H54 (cell line): Measurements from ENCODE around the gene SCUBE3.

ENCODE experiments used
- DNase-seq: peaks from one replicate; pipeline ENCODE4 v3.0.0; 2011; ENCODE audit warnings: low spot score, mixed read lengths; ENCODE audit not compliant: insufficient read length
- FAIRE-seq: peaks from 3 replicates; lab custom pipeline; 2011; peaks lifted over from hg19 to GRCh38; lab: Jason Lieb, UNC
- POLR2A ChIP-seq: IDR thresholded peaks from 2 replicates; pipeline ENCODE4 v1.6.1; 2011; ENCODE audit warnings: low read depth, mild to moderate bottlenecking, low read length

Gene SCUBE3

GRCh38 chr6:35294308-35294945 lies 80.7 kb downstream of the SCUBE3 start:
- FAIRE-seq (peak; percentile 36), DNase-seq (peak; percentile 24)
- no peak for TF ChIP-seq POLR2A

GRCh38 chr6:35295036-35295435 lies 81.3 kb downstream of the SCUBE3 start:
- FAIRE-seq: no peak
- DNase-seq: no peak

GRCh38 chr6:35295521-35296315 lies 82.0 kb downstream of the SCUBE3 start:
- no peak for FAIRE-seq
- TF ChIP-seq POLR2A: no peak
- no peak for DNase-seq

More at GRCh38 chr6:35295036-35295435, 81.3 kb downstream of the SCUBE3 start:
- no peak for TF ChIP-seq POLR2A

DNA sequence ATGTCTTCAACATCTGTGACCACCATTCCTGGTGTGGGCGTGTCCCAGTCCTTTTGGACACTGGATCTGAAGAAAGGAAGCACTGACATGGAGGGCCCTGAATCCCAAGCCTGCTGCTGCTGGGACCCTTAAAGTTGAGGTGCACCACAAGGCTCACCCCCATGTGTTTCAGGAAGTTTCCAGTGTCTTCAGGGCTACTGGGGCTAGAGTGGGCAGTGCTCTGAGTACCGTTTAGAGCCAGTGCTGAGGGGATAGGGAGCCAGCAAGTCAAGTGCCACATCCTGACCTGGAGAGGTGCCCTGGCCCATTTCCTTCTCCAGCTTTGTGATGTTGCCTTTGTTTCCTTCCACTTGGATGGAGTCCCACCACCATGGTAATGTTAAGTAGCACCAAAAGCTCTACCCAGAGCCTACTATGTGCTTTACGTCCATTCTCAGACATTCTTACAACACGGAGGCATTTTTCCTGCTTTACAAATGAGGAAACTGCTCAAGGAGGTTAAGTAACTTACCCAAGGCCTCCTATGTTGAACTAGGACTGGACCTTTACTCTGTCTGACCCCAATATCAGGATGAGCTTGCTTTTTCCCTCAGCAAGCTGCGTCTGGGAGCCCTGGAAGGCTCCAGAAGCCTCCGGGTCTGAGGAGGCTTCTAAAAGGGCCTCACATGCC lies 83.3 kb downstream of the SCUBE3 start:
- no peak for TF ChIP-seq POLR2A
- no peak for DNase-seq
- FAIRE-seq: no peak

DNA sequence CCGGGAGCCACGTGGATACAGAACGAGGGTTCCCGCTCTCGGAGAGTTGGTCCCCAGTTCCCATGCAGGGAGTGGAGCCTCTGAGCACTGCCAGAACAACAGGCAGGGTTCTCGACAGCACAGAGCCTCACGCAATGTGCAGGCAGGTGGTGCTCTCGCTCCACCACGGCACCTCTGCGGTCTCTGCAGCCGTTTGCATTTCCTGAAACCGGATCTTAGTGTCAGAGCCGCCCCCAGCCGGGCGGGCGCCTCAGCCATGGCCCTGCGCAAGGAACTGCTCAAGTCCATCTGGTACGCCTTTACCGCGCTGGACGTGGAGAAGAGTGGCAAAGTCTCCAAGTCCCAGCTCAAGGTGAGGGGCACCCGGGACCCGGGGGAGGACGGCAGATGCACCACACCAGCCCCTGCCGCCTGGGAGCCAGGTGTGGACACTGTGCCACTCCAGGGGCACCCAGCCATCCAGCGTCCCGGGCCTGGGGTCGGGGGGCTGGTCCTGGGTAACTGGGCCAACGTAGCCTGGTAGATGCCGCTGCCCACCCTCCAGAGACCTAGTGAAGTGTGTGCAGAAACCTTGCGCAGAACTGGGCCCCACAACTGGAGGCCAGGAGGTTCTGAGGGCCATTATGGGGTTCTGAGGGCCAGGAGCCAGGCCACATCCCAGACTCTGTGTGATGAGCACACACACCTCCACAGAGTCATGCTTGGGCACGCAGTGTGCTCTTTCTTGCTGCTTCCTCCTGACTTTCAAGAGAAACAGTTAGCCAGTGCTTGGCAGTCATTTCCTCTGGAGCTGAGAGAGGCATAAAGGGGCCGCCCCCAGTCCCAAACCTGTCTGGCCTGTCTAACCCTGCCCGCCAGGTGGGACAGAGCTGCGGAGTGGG lies 84.1 kb downstream of the SCUBE3 start, which contains the start of gene DEF6:
DEF6 (plus strand) TSS at position 218 of the 881 bp plus-strand sequence; CDS start at position 257, 39 bp downstream.
- FAIRE-seq (no peak), DNase-seq (peak; percentile 20)
- no peak for TF ChIP-seq POLR2A

GRCh38 chr6:35298625-35299140 lies 84.9 kb downstream of the SCUBE3 start:
- no peak for TF ChIP-seq POLR2A
- FAIRE-seq: no peak
- no peak for DNase-seq

GRCh38 chr6:35299674-35300073 lies 85.9 kb downstream of the SCUBE3 start:
- no peak for DNase-seq
- FAIRE-seq: no peak
- no peak for TF ChIP-seq POLR2A

DNA sequence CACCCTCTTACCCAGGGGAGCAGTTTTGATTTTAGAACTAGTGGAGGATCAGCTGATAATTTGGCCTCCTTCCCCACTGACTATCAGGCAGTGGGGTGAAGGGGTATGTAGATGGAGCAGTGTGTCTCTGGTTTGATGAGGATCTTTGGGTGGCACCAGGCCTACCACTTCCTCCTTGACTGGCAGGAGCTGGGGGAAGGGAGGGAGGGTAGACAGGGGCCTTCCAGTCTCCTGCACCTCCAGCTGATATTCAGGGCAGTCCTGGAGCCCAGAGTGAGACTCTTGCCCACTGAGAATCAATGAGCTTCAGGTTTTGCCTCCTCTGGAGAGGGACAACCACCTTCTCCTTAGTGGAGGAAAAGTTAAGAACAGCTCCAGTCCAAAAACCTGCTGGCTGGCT lies 87.1 kb downstream of the SCUBE3 start:
- DNase-seq: no peak
- no peak for FAIRE-seq

More for the DNA sequence above, 87.1 kb downstream of the SCUBE3 start:
- no peak for TF ChIP-seq POLR2A
